Neural progenitor cell (in vitro differentiated cells): ENCODE data around the gene JOSD1. TPM values are rescaled to one million over a fixed set of nuclear protein-coding genes. Genes with fewer than 3 reads are reported as not detected.

ENCODE experiments used
- DNase-seq: peaks from one replicate; pipeline ENCODE4 v3.0.0-alpha.2; 2016; ENCODE audit warnings: low spot score
- H2AFZ ChIP-seq: fragments of 200-600 bp; sonication (generic); replicated peaks from 2 replicates; pipeline ENCODE4 v1.6.1; 2016; ENCODE audit warnings: antibody characterized with exemption
- H3F3A ChIP-seq: fragments of 200-600 bp; sonication (generic); 2 replicates; pipeline ENCODE4 v1.6.1; 2016; ENCODE audit warnings: antibody characterized with exemption, low read depth
- H3K27ac ChIP-seq: fragments of 200-600 bp; sonication (generic); 2 replicates; pipeline ENCODE4 v1.5.1; 2016; ENCODE audit warnings: mild to moderate bottlenecking
- H3K27me3 ChIP-seq: fragments of 200-600 bp; sonication (generic); 2 replicates; pipeline ENCODE4 v1.6.1; 2016; ENCODE audit warnings: mild to moderate bottlenecking, moderate library complexity
- H3K36me3 ChIP-seq: fragments of 200-600 bp; sonication (generic); 2 replicates; pipeline ENCODE4 v1.5.1; 2016
- H3K4me1 ChIP-seq: fragments of 200-600 bp; sonication (generic); 2 replicates; pipeline ENCODE4 v1.6.1; 2016; ENCODE audit warnings: mixed run types
- H3K4me2 ChIP-seq: fragments of 200-600 bp; sonication (generic); 2 replicates; pipeline ENCODE4 v1.6.1; 2016
- H3K4me3 ChIP-seq: fragments of 200-600 bp; sonication (generic); 2 replicates; pipeline ENCODE4 v1.5.1; 2016
- H3K79me2 ChIP-seq: fragments of 200-600 bp; sonication (generic); 2 replicates; pipeline ENCODE4 v1.6.1; 2016; ENCODE audit warnings: low read depth
- H3K9ac ChIP-seq: fragments of 200-600 bp; sonication (generic); 2 replicates; pipeline ENCODE4 v1.6.1; 2016
- H3K9me3 ChIP-seq: fragments of 200-600 bp; sonication (generic); 2 replicates; pipeline ENCODE4 v1.5.1; 2016; ENCODE audit warnings: low read depth
- H4K20me1 ChIP-seq: fragments of 200-600 bp; sonication (generic); 2 replicates; pipeline ENCODE4 v1.6.1; 2016; ENCODE audit warnings: low read depth
- H3K27ac Mint-ChIP-seq: 3 replicates; pipeline ENCODE4 v1.8.0; 2021; ENCODE audit warnings: mixed read lengths
- H3K27me3 Mint-ChIP-seq: 2 replicates; pipeline ENCODE4 v1.8.0; 2022; ENCODE audit warnings: low read depth, mild to moderate bottlenecking, inconsistent platforms, moderate library complexity, mixed read lengths; ENCODE audit not compliant: insufficient read depth
- H3K36me3 Mint-ChIP-seq: 3 replicates; pipeline ENCODE4 v1.8.0; 2021; ENCODE audit warnings: mixed read lengths
- H3K4me1 Mint-ChIP-seq: 3 replicates; pipeline ENCODE4 v1.8.0; 2021; ENCODE audit warnings: mixed read lengths
- H3K4me3 Mint-ChIP-seq: 3 replicates; pipeline ENCODE4 v1.8.0; 2021; ENCODE audit warnings: mild to moderate bottlenecking, moderate library complexity, mixed read lengths
- H3K9me3 Mint-ChIP-seq: 3 replicates; pipeline ENCODE4 v1.8.0; 2020; ENCODE audit warnings: mixed read lengths
- CTCF ChIP-seq: fragments of 200-600 bp; sonication (generic); IDR thresholded peaks from 2 replicates; pipeline ENCODE4 v1.5.1; 2017; ENCODE audit warnings: antibody characterized with exemption, mild to moderate bottlenecking
- EZH2 ChIP-seq: fragments of 200-600 bp; sonication (generic); IDR thresholded peaks from 2 replicates; pipeline ENCODE4 v1.6.1; 2017; ENCODE audit warnings: antibody characterized with exemption, mild to moderate bottlenecking, moderate library complexity
- EZH2phosphoT487 ChIP-seq: fragments of 200-600 bp; sonication (generic); IDR thresholded peaks from 2 replicates; pipeline ENCODE4 v1.6.1; 2017; ENCODE audit warnings: antibody characterized with exemption
- total RNA-seq: library from RNA; depleted of rRNA; stranded (reverse); fragments of >200 nt; gene quantifications from 2 replicates; pipeline ENCODE4 v1.2.3, GENCODE V29; 2015; ENCODE audit warnings: low replicate concordance

Gene JOSD1
- total RNA-seq, 1 donor from 2014 or later: 32.4 TPM

DNA sequence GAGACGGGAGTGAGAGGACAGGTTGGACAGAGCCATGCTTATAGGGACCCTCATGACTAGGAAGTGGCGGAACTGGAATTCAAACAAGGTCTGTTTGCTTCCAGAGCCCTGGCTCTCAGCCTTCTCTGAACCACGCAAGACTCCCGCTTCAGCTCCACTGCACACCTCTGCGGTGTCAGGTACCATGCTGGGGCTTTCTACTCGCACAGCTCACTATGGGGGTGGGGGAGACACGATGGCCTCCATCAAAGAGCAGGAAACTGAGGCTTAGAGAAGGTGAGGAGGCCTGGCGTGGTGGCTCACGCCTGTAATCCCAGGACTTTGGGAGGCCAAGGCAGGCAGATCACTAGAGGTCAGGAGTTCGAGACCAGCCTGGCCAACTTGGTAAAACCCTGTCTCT, 40.8 kb upstream of the JOSD1 start:
- H3K27me3 Mint-ChIP-seq: no peaks in the 10 kb centered on the region
- H3K9me3 Mint-ChIP-seq: no peaks in the 10 kb centered on the region
- Histone ChIP-seq H4K20me1 (no peaks in the 10 kb centered on the region), H3K4me3 (no peak overlapping the region), H3K36me3 (no peaks in the 10 kb centered on the region), H3K9me3 (no peaks in the 10 kb centered on the region), H3K9ac (no peak overlapping the region), H3K79me2 (no peaks in the 10 kb centered on the region), H3K4me1 (no peaks in the 10 kb centered on the region), H3F3A (no peaks in the 10 kb centered on the region), H3K27ac (no peak overlapping the region), H3K27me3 (no peaks in the 10 kb centered on the region), H2AFZ (no peak overlapping the region), H3K4me2 (no peak overlapping the region)
- no peak for TF ChIP-seq EZH2phosphoT487
- DNase-seq: no peak
- no peaks in the 10 kb centered on the region for H3K4me1 Mint-ChIP-seq
- H3K4me3 Mint-ChIP-seq: no peak overlapping the region
- no peak overlapping the region for H3K27ac Mint-ChIP-seq
- H3K36me3 Mint-ChIP-seq: peaks cover 24% of the 10 kb centered on the region

- Histone ChIP-seq H2AFZ (no peak overlapping the region), H3K4me1 (no peaks in the 10 kb centered on the region), H3K27me3 (no peaks in the 10 kb centered on the region), H3K9ac (no peak overlapping the region), H3K36me3 (no peaks in the 10 kb centered on the region), H3K4me3 (no peak overlapping the region), H3F3A (no peaks in the 10 kb centered on the region), H3K4me2 (no peak overlapping the region), H4K20me1 (no peaks in the 10 kb centered on the region), H3K79me2 (no peaks in the 10 kb centered on the region), H3K9me3 (no peaks in the 10 kb centered on the region), H3K27ac (no peak overlapping the region)
- Mint-ChIP-seq H3K4me1 (no peaks in the 10 kb centered on the region), H3K27ac (no peak overlapping the region), H3K36me3 (peaks cover 24% of the 10 kb centered on the region), H3K9me3 (no peaks in the 10 kb centered on the region), H3K27me3 (no peaks in the 10 kb centered on the region), H3K4me3 (no peak overlapping the region)
- TF ChIP-seq CTCF (no peak), EZH2phosphoT487 (no peak), EZH2 (no peak)
- no peak for DNase-seq
Observed at GRCh38 chr22:38741166-38741565, 40.4 kb upstream of the JOSD1 start.

DNA sequence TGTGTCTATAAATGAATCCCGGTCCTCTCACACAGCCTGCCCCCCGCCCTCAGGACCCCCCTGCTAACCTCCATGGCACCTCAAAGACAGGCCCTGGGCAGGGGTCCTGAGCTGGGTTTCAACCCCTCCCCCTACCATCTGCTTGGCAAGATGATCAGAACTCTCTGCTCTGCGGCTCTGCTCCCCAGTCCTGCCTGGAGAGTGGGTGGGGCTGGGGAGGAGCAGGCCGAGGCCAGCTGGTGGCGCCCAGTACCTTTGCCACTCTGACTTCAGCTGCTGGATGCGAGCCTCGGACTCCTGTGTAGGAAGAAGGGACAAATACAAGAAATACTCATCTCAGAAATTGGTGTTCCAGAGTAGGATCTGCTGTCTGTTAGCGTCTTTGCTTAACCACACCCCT, 40.0 kb upstream of the JOSD1 start:
- no peak overlapping the region for H3K4me2 ChIP-seq
- DNase-seq: no peak
- H3K4me1 ChIP-seq: no peaks in the 10 kb centered on the region
- H3K27me3 ChIP-seq: no peaks in the 10 kb centered on the region
- H4K20me1 ChIP-seq: no peaks in the 10 kb centered on the region
- Mint-ChIP-seq H3K4me1 (no peaks in the 10 kb centered on the region), H3K4me3 (no peak overlapping the region), H3K36me3 (peaks cover 22% of the 10 kb centered on the region), H3K27me3 (no peaks in the 10 kb centered on the region), H3K27ac (no peak overlapping the region), H3K9me3 (no peaks in the 10 kb centered on the region)
- H3K36me3 ChIP-seq: no peaks in the 10 kb centered on the region
- no peak overlapping the region for H2AFZ ChIP-seq
- no peaks in the 10 kb centered on the region for H3K9me3 ChIP-seq
- no peak for TF ChIP-seq EZH2
- no peak for TF ChIP-seq CTCF
- TF ChIP-seq EZH2phosphoT487: no peak
- H3F3A ChIP-seq: no peaks in the 10 kb centered on the region
- no peaks in the 10 kb centered on the region for H3K79me2 ChIP-seq
- H3K4me3 ChIP-seq: no peak overlapping the region
- no peak overlapping the region for H3K9ac ChIP-seq
- H3K27ac ChIP-seq: no peak overlapping the region

DNA sequence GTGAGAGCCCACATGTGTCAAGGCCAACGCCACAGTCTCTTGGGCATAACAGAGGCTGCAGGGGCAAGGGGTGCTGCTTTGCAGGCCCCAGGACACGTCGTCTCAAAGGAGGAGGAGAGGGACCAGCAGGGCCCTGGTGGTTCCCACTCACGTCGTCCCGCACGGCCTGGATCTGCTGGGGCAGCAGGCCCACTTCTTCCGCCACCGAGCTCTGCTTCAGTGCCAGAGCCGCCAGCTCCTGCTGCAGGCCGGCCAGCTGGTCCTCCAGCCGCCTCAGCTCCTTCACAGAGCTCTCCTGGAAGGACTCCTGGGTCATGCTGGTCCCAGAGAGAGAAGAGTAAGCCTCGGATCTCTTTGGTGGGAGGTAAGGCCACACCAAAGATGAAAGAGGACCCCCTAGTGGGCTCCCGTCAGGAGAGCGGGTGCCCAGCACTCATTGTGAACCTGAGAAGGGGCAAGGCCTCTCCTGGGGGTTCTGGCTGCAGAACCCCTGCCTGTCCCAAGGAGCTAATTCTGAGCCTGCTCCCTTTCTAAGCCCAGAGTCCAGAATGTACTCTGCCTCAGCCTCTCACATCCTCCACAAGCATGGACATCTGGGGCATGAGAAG, 39.5 kb upstream of the JOSD1 start:
- Mint-ChIP-seq H3K27me3 (peaks cover under 1% of the 10 kb centered on the region), H3K36me3 (peaks cover 21% of the 10 kb centered on the region), H3K4me3 (no peak overlapping the region), H3K9me3 (no peaks in the 10 kb centered on the region), H3K4me1 (no peaks in the 10 kb centered on the region), H3K27ac (no peak overlapping the region)
- Histone ChIP-seq H3K9ac (no peak overlapping the region), H3K4me1 (no peaks in the 10 kb centered on the region), H3F3A (no peaks in the 10 kb centered on the region), H3K4me2 (no peak overlapping the region), H3K27ac (no peak overlapping the region), H3K4me3 (no peak overlapping the region), H3K27me3 (no peaks in the 10 kb centered on the region), H3K79me2 (no peaks in the 10 kb centered on the region), H3K9me3 (no peaks in the 10 kb centered on the region), H3K36me3 (no peaks in the 10 kb centered on the region), H2AFZ (no peak overlapping the region), H4K20me1 (no peaks in the 10 kb centered on the region)
- TF ChIP-seq EZH2 (no peak), EZH2phosphoT487 (no peak), CTCF (no peak)
- DNase-seq: no peak
